ENCODE measurements around the gene AFAP1L1. TPM values are rescaled to one million over a fixed set of nuclear protein-coding genes. Genes with fewer than 3 reads are reported as not detected.

Gene AFAP1L1
- total and polyA plus RNA-seq, 10 of the 15 experiments (the other 5 are each of a cell fraction or from before 2014, with no cell fraction given) = 0.11 TPM; not detected in 9

DNA sequence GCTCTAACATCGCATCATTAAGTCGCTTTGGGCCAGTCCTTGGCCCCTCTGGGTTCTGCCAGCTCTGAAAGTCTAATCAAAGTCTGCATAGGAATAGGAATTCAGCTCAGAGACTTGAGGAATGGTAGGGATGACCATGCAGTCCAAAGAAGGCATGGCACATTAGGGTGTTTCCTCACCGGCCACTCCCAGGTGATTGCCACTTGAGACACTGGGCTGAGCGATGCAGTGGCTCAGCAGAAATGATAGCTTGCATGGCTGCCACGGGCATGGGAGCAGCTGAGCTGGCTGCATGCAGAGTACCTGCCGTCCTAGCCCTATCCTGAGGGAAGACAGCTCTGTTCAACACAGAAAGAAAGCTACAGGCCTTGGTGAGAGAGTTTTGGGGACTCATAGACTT is 28.8 kb downstream of the AFAP1L1 start:
- CTCF ChIA-PET = no interaction called here
- TF ChIP-seq MYC (IDR thresholded peaks at IDR 0.05; ENCODE audit: insufficient read depth, insufficient read length, insufficient replicate concordance, low read length, severe bottlenecking) (no peak), TCF7 (IDR thresholded peaks at IDR 0.05; ENCODE audit: borderline replicate concordance) (no peak), ATF7 (IDR thresholded peaks at IDR 0.05; ENCODE audit: low read depth) (no peak), GABPA (IDR thresholded peaks at IDR 0.05; ENCODE audit: low read depth) (no peak), ASH2L (IDR thresholded peaks at IDR 0.05; ENCODE audit: borderline replicate concordance, low read depth) (no peak), RUNX3 (IDR thresholded peaks at IDR 0.05; ENCODE audit: low read length) (no peak), IRF4 (IDR thresholded peaks at IDR 0.05; ENCODE audit: low read depth, low read length) (no peak), NFYB (IDR thresholded peaks at IDR 0.05; ENCODE audit: insufficient read depth, low read depth, low read length) (no peak)
- TF ChIP-seq, protein P1, sequence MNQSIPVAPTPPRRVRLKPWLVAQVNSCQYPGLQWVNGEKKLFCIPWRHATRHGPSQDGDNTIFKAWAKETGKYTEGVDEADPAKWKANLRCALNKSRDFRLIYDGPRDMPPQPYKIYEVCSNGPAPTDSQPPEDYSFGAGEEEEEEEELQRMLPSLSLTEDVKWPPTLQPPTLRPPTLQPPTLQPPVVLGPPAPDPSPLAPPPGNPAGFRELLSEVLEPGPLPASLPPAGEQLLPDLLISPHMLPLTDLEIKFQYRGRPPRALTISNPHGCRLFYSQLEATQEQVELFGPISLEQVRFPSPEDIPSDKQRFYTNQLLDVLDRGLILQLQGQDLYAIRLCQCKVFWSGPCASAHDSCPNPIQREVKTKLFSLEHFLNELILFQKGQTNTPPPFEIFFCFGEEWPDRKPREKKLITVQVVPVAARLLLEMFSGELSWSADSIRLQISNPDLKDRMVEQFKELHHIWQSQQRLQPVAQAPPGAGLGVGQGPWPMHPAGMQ (IDR thresholded peaks at IDR 0.05; ENCODE audit: borderline replicate concordance) = no peak
- TF ChIP-seq, protein P2, sequence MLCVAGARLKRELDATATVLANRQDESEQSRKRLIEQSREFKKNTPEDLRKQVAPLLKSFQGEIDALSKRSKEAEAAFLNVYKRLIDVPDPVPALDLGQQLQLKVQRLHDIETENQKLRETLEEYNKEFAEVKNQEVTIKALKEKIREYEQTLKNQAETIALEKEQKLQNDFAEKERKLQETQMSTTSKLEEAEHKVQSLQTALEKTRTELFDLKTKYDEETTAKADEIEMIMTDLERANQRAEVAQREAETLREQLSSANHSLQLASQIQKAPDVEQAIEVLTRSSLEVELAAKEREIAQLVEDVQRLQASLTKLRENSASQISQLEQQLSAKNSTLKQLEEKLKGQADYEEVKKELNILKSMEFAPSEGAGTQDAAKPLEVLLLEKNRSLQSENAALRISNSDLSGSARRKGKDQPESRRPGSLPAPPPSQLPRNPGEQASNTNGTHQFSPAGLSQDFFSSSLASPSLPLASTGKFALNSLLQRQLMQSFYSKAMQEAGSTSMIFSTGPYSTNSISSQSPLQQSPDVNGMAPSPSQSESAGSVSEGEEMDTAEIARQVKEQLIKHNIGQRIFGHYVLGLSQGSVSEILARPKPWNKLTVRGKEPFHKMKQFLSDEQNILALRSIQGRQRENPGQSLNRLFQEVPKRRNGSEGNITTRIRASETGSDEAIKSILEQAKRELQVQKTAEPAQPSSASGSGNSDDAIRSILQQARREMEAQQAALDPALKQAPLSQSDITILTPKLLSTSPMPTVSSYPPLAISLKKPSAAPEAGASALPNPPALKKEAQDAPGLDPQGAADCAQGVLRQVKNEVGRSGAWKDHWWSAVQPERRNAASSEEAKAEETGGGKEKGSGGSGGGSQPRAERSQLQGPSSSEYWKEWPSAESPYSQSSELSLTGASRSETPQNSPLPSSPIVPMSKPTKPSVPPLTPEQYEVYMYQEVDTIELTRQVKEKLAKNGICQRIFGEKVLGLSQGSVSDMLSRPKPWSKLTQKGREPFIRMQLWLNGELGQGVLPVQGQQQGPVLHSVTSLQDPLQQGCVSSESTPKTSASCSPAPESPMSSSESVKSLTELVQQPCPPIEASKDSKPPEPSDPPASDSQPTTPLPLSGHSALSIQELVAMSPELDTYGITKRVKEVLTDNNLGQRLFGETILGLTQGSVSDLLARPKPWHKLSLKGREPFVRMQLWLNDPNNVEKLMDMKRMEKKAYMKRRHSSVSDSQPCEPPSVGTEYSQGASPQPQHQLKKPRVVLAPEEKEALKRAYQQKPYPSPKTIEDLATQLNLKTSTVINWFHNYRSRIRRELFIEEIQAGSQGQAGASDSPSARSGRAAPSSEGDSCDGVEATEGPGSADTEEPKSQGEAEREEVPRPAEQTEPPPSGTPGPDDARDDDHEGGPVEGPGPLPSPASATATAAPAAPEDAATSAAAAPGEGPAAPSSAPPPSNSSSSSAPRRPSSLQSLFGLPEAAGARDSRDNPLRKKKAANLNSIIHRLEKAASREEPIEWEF (IDR thresholded peaks at IDR 0.05; ENCODE audit: insufficient replicate concordance, low read depth, low read length) = no peak
- TF ChIP-seq, protein P3, sequence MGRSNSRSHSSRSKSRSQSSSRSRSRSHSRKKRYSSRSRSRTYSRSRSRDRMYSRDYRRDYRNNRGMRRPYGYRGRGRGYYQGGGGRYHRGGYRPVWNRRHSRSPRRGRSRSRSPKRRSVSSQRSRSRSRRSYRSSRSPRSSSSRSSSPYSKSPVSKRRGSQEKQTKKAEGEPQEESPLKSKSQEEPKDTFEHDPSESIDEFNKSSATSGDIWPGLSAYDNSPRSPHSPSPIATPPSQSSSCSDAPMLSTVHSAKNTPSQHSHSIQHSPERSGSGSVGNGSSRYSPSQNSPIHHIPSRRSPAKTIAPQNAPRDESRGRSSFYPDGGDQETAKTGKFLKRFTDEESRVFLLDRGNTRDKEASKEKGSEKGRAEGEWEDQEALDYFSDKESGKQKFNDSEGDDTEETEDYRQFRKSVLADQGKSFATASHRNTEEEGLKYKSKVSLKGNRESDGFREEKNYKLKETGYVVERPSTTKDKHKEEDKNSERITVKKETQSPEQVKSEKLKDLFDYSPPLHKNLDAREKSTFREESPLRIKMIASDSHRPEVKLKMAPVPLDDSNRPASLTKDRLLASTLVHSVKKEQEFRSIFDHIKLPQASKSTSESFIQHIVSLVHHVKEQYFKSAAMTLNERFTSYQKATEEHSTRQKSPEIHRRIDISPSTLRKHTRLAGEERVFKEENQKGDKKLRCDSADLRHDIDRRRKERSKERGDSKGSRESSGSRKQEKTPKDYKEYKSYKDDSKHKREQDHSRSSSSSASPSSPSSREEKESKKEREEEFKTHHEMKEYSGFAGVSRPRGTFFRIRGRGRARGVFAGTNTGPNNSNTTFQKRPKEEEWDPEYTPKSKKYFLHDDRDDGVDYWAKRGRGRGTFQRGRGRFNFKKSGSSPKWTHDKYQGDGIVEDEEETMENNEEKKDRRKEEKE (IDR thresholded peaks at IDR 0.05) = no peak

More for the DNA sequence above, 28.8 kb downstream of the AFAP1L1 start:
- Histone ChIP-seq H3K9me3 (replicated peaks; ENCODE audit: control insufficient read depth, insufficient read depth, low read length) (no peaks in the 10 kb centered on the region), H3K4me3 (no peak overlapping the region), H3K36me3 (ENCODE audit: control insufficient read depth in 2 of 2, insufficient read depth in 2 of 2, low read length in 1 of 2) (no peaks in the 10 kb centered on the region), H4K20me1 (ENCODE audit: control insufficient read depth, insufficient read depth) (no peaks in the 10 kb centered on the region), H3K9ac (ENCODE audit: control insufficient read depth, insufficient read depth, low read length) (no peak overlapping the region), H3K4me1 (ENCODE audit: control insufficient read depth, insufficient read depth, low read length) (peaks cover 4% of the 10 kb centered on the region; the same call in 1 of the 2 replicates), H3K27ac (ENCODE audit: control insufficient read depth, insufficient read depth) (no peak overlapping the region), H2AFZ (ENCODE audit: control insufficient read depth, low read depth, low read length) (no peak overlapping the region), H3K4me2 (ENCODE audit: control insufficient read depth, insufficient read depth) (no peak overlapping the region), H3K79me2 (ENCODE audit: control insufficient read depth, insufficient read depth, low read length) (no peaks in the 10 kb centered on the region), H3K27me3 (replicated peaks in 1 of 2; ENCODE audit: control insufficient read depth in 2 of 2, insufficient read depth in 2 of 2, low read length in 1 of 2) (peaks cover 2 to 4% of the 10 kb centered on the region in 2 experiments; a peak in 3 of 4 replicates)
- FAIRE-seq = no peak
- WGBS (ENCODE audit: insufficient coverage, insufficient replicate concordance, low lambda C conversion rate, missing lambda C conversion rate) = 38% methylated on average over 6 of the region's 6 CpGs
- BruUV-seq (replicated peaks) = no TSS peak
- intact Hi-C loops (cut with micrococcal nuclease; ENCODE audit: unreplicated experiment) = no loop called here
- SMC1A ChIA-PET (ENCODE audit: uncharacterized antibody, unreplicated experiment) = no interaction called here
- ATAC-seq = no peak
- in situ Hi-C loops (cut with MboI) = no loop called here
- RAD21 ChIA-PET (ENCODE audit: unreplicated experiment) = no interaction called here
- DNase-seq (ENCODE audit: low read depth, low spot score) = no peak
- POLR2A ChIA-PET = no interaction called here

Measured in GM12878 (cell line).